ENCODE results near the gene ATAT1.
A peak's percentile ranks its signal among the peaks of the same experiment; 100 is the strongest.

The ATAT1 gene

GRCh38 chr6:30613251-30614043, 13.2 kb upstream of the ATAT1 start:
- DNase-seq (ENCODE audit: low read depth), result no peak

DNA sequence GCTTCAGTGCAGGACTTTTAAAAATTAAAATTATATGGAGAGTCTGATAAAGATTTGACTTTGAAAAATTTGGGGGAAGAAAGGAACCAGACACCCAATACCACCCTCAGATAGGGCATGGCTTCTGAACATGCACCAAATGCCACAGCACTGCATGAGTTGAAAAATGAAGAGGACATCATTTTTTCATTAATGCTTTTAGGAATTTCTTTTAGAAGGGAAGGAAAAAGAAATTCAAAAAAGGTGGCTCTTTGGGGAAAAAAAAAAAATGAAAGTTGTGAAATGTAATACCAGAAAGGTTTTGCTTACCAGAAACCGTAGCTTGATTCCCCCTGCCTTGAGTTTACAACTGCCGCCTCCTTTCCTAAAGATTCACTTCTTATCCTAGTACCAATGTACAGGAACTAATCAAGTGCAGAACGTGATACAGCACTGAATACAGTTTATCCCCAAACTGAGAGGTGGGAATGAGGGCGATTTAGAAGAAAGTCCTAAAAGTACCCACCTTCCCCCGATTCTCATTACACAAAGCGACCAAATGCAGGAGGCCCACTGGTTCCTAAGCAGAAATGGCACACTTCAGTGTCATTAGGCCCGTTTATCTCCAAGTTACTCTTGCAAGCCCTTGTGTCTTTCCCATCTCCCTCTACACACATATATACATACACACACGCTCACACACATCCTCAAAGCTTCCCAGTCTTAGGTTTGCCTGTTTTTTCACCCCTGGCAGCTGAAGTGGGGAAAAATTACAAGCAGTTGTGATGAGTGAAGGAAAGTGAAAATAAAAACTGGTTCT, 12.4 kb upstream of the ATAT1 start:
- no peak for DNase-seq (ENCODE audit: low read depth)

GRCh38 chr6:30614843-30615218, 11.8 kb upstream of the ATAT1 start:
- DNase-seq (ENCODE audit: low read depth), result peak; percentile 64

- no peak for DNase-seq (ENCODE audit: low read depth)
Observed at GRCh38 chr6:30615219-30615957, 11.3 kb upstream of the ATAT1 start.

- no peak for DNase-seq (ENCODE audit: low read depth)
Observed at GRCh38 chr6:30615958-30616810, 10.5 kb upstream of the ATAT1 start.

- peak; percentile 94 for DNase-seq (ENCODE audit: low read depth)
Observed at GRCh38 chr6:30616811-30617564, 9.7 kb upstream of the ATAT1 start, which contains the start of gene PPP1R10. Gene PPP1R10 (minus strand): TSS chr6:30617243. CDS start chr6:30609944, 7,299 bp downstream.

DNA sequence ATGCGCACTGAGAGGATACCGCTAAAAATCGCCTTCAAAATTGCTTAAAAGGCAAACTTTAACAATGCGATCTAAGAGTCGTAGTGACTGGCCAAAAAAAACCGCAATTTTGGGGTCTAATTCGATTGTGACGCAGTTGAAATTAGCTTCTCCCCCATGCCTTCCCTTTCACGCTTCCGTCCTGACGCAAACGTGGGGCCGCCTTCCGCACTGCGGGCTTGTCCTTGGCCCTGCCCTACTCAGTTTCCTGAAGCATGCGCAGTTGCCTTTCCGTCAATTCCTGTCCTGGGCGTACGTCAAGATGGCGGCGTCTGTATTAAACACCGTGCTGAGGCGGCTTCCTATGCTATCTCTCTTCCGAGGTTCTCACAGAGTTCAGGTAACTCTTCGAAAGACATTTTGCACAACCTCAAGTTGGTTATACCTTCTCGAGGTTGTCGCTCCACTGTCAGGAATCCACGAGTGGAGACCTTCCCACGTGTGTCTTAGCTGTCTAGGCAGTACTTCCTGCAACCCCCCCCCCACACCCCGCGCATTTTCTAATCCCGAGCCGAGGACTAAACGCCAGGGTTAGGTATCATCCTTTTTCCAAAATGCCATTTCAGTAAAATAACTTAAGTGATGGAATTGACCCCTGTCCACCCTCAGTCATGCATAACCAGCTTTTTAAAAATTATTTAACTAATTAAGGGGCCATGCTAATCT, 9.0 kb upstream of the ATAT1 start, which contains the start of gene MRPS18B:
Gene MRPS18B, plus strand, starts transcription at position 276 of the 705 bp plus-strand sequence. Its CDS starts 26 bp downstream, at position 302.
- DNase-seq (ENCODE audit: low read depth), result peak; percentile 93

DNA sequence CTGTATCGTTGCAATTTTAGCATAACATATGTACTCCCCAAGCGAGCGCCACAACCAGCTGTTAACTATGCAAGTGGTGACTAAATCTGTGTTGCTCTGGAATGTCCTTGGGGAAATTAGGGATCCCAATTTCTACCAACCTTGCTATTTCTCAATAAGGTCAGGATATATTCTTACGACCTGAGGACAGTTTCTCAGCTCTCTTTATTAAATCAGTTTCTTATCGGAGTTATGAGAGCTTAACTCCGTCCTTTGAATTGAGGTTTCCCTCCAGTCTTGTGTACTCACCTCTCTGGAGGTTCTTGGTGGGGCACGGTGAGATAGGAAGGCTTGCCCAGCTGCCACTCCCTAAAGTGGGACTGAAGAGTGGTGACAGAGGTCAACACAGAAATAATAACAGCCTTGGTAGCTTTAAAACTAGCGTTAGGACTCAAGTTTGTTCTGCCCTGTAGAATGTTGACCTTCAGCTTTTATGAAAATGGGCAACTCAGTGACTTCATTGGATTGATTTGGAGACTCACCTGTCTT, 8.3 kb upstream of the ATAT1 start:
- no peak for DNase-seq (ENCODE audit: low read depth)

GRCh38 chr6:30619561-30619960, 7.1 kb upstream of the ATAT1 start:
- no peak for DNase-seq (ENCODE audit: low read depth)

DNA sequence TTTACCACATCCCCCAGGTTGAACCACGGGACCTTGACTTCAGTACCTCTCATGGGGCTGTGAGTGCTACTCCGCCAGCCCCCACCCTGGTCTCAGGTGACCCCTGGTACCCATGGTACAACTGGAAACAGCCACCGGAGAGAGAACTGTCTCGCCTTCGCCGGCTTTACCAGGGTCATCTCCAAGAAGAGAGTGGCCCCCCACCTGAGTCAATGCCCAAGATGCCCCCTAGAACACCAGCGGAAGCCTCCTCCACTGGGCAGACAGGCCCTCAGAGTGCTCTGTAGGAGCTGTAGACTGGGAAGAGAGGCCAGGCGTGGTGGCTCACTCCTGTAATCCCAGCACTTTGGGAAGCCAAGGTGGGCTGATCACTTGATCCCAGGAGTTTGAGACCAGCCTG, 1.2 kb upstream of the ATAT1 start:
- DNase-seq (ENCODE audit: low read depth), result no peak

DNA sequence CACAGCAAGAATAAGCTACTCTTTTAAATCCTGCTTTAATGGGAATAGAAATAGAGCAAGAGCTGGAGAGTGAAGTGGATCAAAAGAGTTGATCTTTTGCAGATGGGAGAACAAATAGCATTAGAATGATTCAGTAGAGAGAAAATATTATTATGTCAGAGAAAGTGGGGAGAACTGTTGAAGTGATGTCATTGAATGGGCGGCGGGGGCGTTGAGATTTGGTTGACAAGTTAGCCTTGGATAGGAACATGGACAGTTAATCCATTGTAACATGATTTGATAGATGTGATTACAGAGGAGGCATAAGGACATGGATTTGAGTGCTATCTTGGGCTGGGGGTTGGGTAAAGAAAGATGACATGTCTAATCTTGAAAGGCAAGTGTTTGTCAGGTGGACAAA, 9.2 kb downstream of the ATAT1 start:
- DNase-seq (ENCODE audit: low read depth), result no peak

DNA sequence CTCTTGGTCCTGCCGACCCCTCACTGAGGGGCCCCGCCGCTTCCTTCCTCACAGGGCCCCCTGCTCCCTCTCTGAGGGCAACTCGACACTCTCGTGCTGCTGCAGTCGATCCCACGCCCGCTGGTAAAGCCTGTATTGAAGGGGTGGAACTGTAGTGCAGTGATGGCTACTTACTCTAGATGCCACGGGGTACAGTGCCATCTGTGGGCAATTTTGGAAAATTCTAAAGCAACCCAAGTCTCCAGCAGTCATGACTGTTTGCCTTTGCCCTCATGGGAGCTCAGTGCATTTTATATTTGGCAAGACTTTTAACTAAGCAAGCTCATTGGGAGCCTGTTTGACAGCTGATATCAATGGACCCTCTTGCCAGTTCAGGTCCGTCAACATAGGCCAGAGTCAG, 13.8 kb downstream of the ATAT1 start:
- no peak for DNase-seq (ENCODE audit: low read depth)

DNA sequence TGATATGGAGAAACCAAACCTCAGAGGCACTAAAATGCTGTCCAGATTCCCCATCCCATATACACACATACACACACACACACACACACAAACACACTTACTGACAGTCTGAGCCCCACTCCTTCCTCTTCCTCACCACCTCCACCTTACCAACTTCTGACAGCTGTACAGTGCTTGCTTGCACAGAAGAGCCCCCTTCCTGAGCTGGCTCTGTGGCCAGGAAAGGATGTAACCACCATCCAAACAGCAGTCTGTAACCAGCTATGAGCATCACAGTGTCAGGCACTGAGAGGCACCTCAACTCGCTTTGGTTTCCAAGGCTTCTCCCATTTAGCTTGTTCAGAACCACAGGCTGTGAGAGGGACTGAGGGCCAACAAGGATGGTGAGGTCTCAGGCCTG, 14.4 kb downstream of the ATAT1 start:
- no peak for DNase-seq (ENCODE audit: low read depth)

- no peak for DNase-seq (ENCODE audit: low read depth)
Observed at GRCh38 chr6:30643656-30644055, 17.0 kb downstream of the ATAT1 start.

DNA sequence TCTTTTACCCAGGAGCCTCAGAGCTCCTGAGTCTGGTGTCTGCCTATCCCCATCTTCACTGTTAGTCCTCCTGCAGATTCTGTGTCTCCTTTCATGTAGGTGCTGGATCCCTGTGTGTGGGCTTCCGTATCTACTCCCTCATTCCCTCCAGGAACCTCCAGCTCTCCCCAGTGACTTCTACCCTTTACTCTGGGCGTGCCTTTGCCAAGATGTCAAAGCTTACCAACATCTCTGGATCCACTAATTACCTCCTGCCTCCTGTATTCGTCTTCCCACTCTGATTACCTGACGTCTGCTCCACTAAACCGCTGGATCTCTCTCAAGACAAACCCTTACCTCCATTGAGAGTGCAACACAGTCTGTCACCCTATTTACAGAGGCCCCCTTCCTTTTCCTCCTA, 18.1 kb downstream of the ATAT1 start:
- no peak for DNase-seq (ENCODE audit: low read depth)

- DNase-seq (ENCODE audit: low read depth), result no peak
Observed at GRCh38 chr6:30645989-30646388, 19.3 kb downstream of the ATAT1 start.

DNA sequence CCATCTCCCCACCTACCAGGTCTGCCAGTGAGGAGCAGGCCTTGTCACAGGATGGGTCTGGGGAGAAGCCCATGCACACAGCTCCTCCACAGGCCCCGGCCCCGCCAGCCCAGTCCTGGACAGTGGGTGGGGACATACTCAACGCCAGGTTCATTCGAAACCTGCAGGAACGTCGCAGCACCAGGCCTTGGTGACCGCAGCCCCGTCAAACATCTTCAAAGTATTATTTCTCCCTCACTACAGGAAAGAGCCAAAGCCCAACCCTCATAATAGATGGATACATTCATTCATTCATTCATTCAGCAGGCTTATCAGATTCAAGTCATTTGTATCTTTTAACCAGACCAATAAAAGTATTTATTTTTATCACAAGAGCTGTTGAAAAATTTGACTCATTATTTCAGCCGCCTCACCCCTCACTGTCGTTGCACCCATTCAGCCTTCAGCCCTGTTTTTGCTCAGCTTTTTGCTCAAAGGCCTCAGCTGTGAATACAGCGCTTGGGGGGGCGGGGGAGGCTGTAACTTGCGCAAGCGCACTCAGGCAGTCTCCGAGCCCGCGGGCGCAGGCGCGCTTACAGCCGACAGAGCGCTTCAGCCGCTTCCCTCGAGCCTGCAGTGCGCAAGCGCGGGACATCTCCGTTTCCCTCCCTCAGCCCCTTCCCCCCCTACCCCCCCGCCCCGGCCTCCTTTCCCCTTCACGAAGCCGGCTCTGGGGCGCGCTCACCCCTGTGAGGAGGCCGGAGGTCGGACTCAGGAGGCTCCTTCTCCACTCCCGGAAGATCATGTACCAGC, 20.0 kb downstream of the ATAT1 start, which contains the start of gene C6orf136:
Gene C6orf136, plus strand, starts transcription at position 684 of the 792 bp plus-strand sequence. Its CDS starts 99 bp downstream, at position 783.
- peak; percentile 88 for DNase-seq (ENCODE audit: low read depth)

- peak; percentile 65 for DNase-seq (ENCODE audit: low read depth)
Observed at GRCh38 chr6:30647242-30648116, 20.8 kb downstream of the ATAT1 start.
